H9 (cell line): ENCODE results near the gene ZIC5. TPM values are rescaled to one million over a fixed set of nuclear protein-coding genes. Genes with fewer than 3 reads are reported as not detected.

ENCODE experiments used
- DNase-seq: peaks from one replicate; pipeline ENCODE4 v3.0.0-alpha.2; 2017
- H2AFZ ChIP-seq: one replicate; pipeline ENCODE4 v1.6.1; 2013; ENCODE audit warnings: mild to moderate bottlenecking, low read length, control low read depth, moderate library complexity
- H2AK5ac ChIP-seq: 2 replicates; pipeline ENCODE4 v1.6.1; 2013; ENCODE audit warnings: low read length, control low read depth, mixed read lengths; ENCODE audit not compliant: insufficient read length
- H2BK120ac ChIP-seq: one replicate; pipeline ENCODE4 v1.6.1; 2013; ENCODE audit warnings: low read depth, mild to moderate bottlenecking, low read length, control low read depth, inconsistent platforms; ENCODE audit not compliant: poor library complexity, severe bottlenecking
- H2BK12ac ChIP-seq: 2 replicates; pipeline ENCODE4 v1.6.1; 2013; ENCODE audit warnings: low read length, control low read depth, mixed read lengths, low read depth; ENCODE audit not compliant: insufficient read length
- H2BK15ac ChIP-seq: 2 replicates; pipeline ENCODE4 v1.6.1; 2013; ENCODE audit warnings: low read depth, low read length, control low read depth
- H2BK20ac ChIP-seq: one replicate; pipeline ENCODE4 v1.6.1; 2013; ENCODE audit warnings: low read depth, mild to moderate bottlenecking, low read length, control low read depth, inconsistent platforms; ENCODE audit not compliant: poor library complexity, severe bottlenecking
- H2BK5ac ChIP-seq: 2 replicates; pipeline ENCODE4 v1.6.1; 2013; ENCODE audit warnings: low read length, control low read depth, mixed read lengths; ENCODE audit not compliant: insufficient read length
- H3K14ac ChIP-seq: 2 replicates; pipeline ENCODE4 v1.6.1; 2013; ENCODE audit warnings: low read length, control low read depth; ENCODE audit not compliant: insufficient read depth
- H3K18ac ChIP-seq: 2 replicates; pipeline ENCODE4 v1.6.1; 2013; ENCODE audit warnings: low read depth, mild to moderate bottlenecking, mixed read lengths, low read length, control low read depth; ENCODE audit not compliant: insufficient read length
- H3K23ac ChIP-seq: 2 replicates; pipeline ENCODE4 v1.6.1; 2013; ENCODE audit warnings: low read length, control low read depth, mixed read lengths, low read depth; ENCODE audit not compliant: insufficient read length
- H3K23me2 ChIP-seq: 2 replicates; pipeline ENCODE4 v1.6.1; 2013; ENCODE audit warnings: low read depth, mild to moderate bottlenecking, mixed read lengths, low read length, control low read depth; ENCODE audit not compliant: insufficient read length, poor library complexity, severe bottlenecking
- H3K27ac ChIP-seq: 2 replicates; pipeline ENCODE4 v1.5.1; 2013; ENCODE audit warnings: low read length, control low read depth, mixed read lengths, low read depth; ENCODE audit not compliant: insufficient read length
- H3K27me3 ChIP-seq: 2 replicates; pipeline ENCODE4 v1.6.1; 2013; ENCODE audit warnings: low read length, control low read depth, inconsistent platforms; ENCODE audit not compliant: insufficient read depth
- H3K4ac ChIP-seq: 2 replicates; pipeline ENCODE4 v1.6.1; 2013; ENCODE audit warnings: low read depth, mild to moderate bottlenecking, control low read depth, inconsistent platforms, low read length, moderate library complexity
- H3K4me1 ChIP-seq: 2 replicates; pipeline ENCODE4 v1.6.1; 2013; ENCODE audit warnings: low read length, control low read depth, inconsistent platforms; ENCODE audit not compliant: insufficient read depth
- H3K4me2 ChIP-seq: 2 replicates; pipeline ENCODE4 v1.6.1; 2013; ENCODE audit warnings: low read length, control low read depth, mixed read lengths; ENCODE audit not compliant: insufficient read length, insufficient read depth
- H3K56ac ChIP-seq: 2 replicates; pipeline ENCODE4 v1.6.1; 2013; ENCODE audit warnings: low read depth, mild to moderate bottlenecking, mixed read lengths, low read length, control low read depth; ENCODE audit not compliant: insufficient read length
- H3K79me1 ChIP-seq: 2 replicates; pipeline ENCODE4 v1.6.1; 2013; ENCODE audit warnings: low read depth, mild to moderate bottlenecking, moderate library complexity, low read length, control low read depth, inconsistent platforms; ENCODE audit not compliant: insufficient read depth, poor library complexity, severe bottlenecking
- H3K79me2 ChIP-seq: 2 replicates; pipeline ENCODE4 v1.6.1; 2013; ENCODE audit warnings: low read length, control low read depth, inconsistent platforms; ENCODE audit not compliant: insufficient read depth
- H3K9ac ChIP-seq: 2 replicates; pipeline ENCODE4 v1.6.1; 2013; ENCODE audit warnings: low read length, control low read depth, mixed read lengths; ENCODE audit not compliant: insufficient read length; ENCODE audit errors: extremely low read depth
- H3K9me3 ChIP-seq: one replicate; pipeline ENCODE4 v1.6.1; 2013; ENCODE audit warnings: low read depth, low read length, inconsistent platforms; ENCODE audit not compliant: control insufficient read depth
- H3T11ph ChIP-seq: one replicate; pipeline ENCODE4 v1.6.1; 2013; ENCODE audit warnings: mild to moderate bottlenecking, low read length, control low read depth, inconsistent platforms
- H4K20me1 ChIP-seq: one replicate; pipeline ENCODE4 v1.6.1; 2013; ENCODE audit not compliant: control insufficient read depth, insufficient read length, insufficient read depth
- H4K5ac ChIP-seq: 2 replicates; pipeline ENCODE4 v1.6.1; 2013; ENCODE audit warnings: low read depth, mild to moderate bottlenecking, mixed read lengths, low read length, control low read depth; ENCODE audit not compliant: insufficient read length
- H4K8ac ChIP-seq: replicated peaks from 2 replicates; pipeline ENCODE4 v1.6.1; 2013; ENCODE audit warnings: low read length, control low read depth, mixed read lengths, low read depth; ENCODE audit not compliant: insufficient read length
- H4K91ac ChIP-seq: 2 replicates; pipeline ENCODE4 v1.6.1; 2013; ENCODE audit warnings: low read depth, mild to moderate bottlenecking, moderate library complexity, mixed read lengths, low read length, control low read depth; ENCODE audit not compliant: insufficient read length
- H3K27ac Mint-ChIP-seq, 3 experiments: 2 replicates in 2 of 3; 3 replicates in 1 of 3; pipeline ENCODE4 v1.8.0; 2020 to 2021; ENCODE audit warnings: mixed read lengths in 3 of 3, mild to moderate bottlenecking in 1 of 3, moderate library complexity in 1 of 3
- H3K27me3 Mint-ChIP-seq: 2 replicates; pipeline ENCODE4 v1.8.0; 2021; ENCODE audit warnings: low read depth, mild to moderate bottlenecking, moderate library complexity, mixed read lengths
- H3K36me3 Mint-ChIP-seq, 3 experiments: 2 replicates in 2 of 3; 3 replicates in 1 of 3; pipeline ENCODE4 v1.8.0; 2020 to 2021; ENCODE audit warnings: low read depth in 3 of 3, mixed read lengths in 3 of 3; ENCODE audit not compliant: insufficient read depth in 1 of 3
- H3K4me1 Mint-ChIP-seq, 2 experiments: 2 replicates each; pipeline ENCODE4 v1.8.0; 2020; ENCODE audit warnings: mixed read lengths in 2 of 2
- H3K4me3 Mint-ChIP-seq, 2 experiments: 2 replicates in 1 of 2; 3 replicates in 1 of 2; pipeline ENCODE4 v1.8.0; 2020 to 2021; ENCODE audit warnings: mild to moderate bottlenecking in 2 of 2, mixed read lengths in 2 of 2, moderate library complexity in 1 of 2
- H3K9me3 Mint-ChIP-seq, 2 experiments: 2 replicates in 1 of 2; 3 replicates in 1 of 2; pipeline ENCODE4 v1.8.0; 2020; ENCODE audit warnings: mild to moderate bottlenecking in 2 of 2, mixed read lengths in 2 of 2, moderate library complexity in 1 of 2
- CTCF ChIP-seq: fragments of 200-600 bp; sonication (generic); conservative IDR thresholded peaks from 3 replicates; pipeline ENCODE4 v1.8.0; 2021; ENCODE audit warnings: antibody characterized with exemption, mild to moderate bottlenecking
- WGBS: extraction: QIAGEN DNeasy Blood & Tissue Kit; methylation state at CpG from one replicate; pipeline ENCODE4 v1.1.7; 2013; ENCODE audit warnings: missing lambda C conversion rate, low lambda C conversion rate, mixed read lengths; ENCODE audit not compliant: insufficient read length; ENCODE audit errors: extremely low coverage; 5-methylcytosine and 5-hydroxymethylcytosine counted together
- total RNA-seq: library from RNA; stranded (reverse); gene quantifications from 2 replicates; pipeline ENCODE4 v1.2.1, GENCODE V29; 2021

The ZIC5 gene
- total RNA-seq, 1 experiment from 2014 or later: 51.9 TPM

- Histone ChIP-seq H2BK12ac (no peak overlapping the region), H3K4me2 (no peak overlapping the region), H3K23ac (no peak overlapping the region), H2BK20ac (no peak overlapping the region), H4K91ac (no peak overlapping the region), H4K20me1 (no peaks in the 10 kb centered on the region), H3K23me2 (no peaks in the 10 kb centered on the region), H2BK120ac (no peak overlapping the region), H2BK5ac (no peak overlapping the region), H2AFZ (no peak overlapping the region), H3T11ph (no peak overlapping the region), H4K5ac (no peak overlapping the region), H3K9ac (no peak overlapping the region), H3K79me1 (no peaks in the 10 kb centered on the region), H4K8ac (no peak overlapping the region), H3K9me3 (no peaks in the 10 kb centered on the region), H3K4me1 (no peaks in the 10 kb centered on the region), H3K27ac (no peak overlapping the region), H3K27me3 (no peaks in the 10 kb centered on the region), H2AK5ac (no peak overlapping the region), H3K56ac (no peak overlapping the region), H3K14ac (no peak overlapping the region), H3K79me2 (no peaks in the 10 kb centered on the region), H2BK15ac (no peak overlapping the region), H3K4ac (no peak overlapping the region), H3K18ac (no peak overlapping the region)
- no peak for DNase-seq
- Mint-ChIP-seq H3K4me1 (peaks cover 14 to 19% of the 10 kb centered on the region in 2 experiments), H3K27ac (no peak overlapping the region; a peak in 1 of 7 replicates), H3K9me3 (peaks cover 0 to 6% of the 10 kb centered on the region in 2 experiments; a peak in 2 of 5 replicates), H3K36me3 (no peaks in the 10 kb centered on the region; a peak in 1 of 7 replicates), H3K4me3 (no peak overlapping the region), H3K27me3 (peaks cover 2% of the 10 kb centered on the region; the same call in 1 of the 2 replicates)
- WGBS: no CpG with 5 or more reads among the region's 20 CpGs
- no peak for TF ChIP-seq CTCF
Observed at GRCh38 chr13:99922631-99923404, 48.7 kb downstream of the ZIC5 start.
